Gastrocnemius medialis (tissue), 4 donors: ENCODE measurements around the gene RAD51B. TPM values are rescaled to one million over a fixed set of nuclear protein-coding genes. Genes with fewer than 3 reads are reported as not detected.

Experiments used
- ATAC-seq, 2 donors: fragments of 150-250 bp; one replicate each; pipeline ENCODE4 v1.9.1; 2016
- DNase-seq, 2 donors: peaks; one replicate each; pipeline ENCODE4 v3.0.0-alpha.2; 2019
- H3K27ac ChIP-seq, 4 donors: fragments of 200-600 bp; sonication (generic); 1 replicate in 1 of 4; 2 replicates in 3 of 4; pipeline ENCODE4 v1.5.1; 2016 to 2018; ENCODE audit warnings: mild to moderate bottlenecking in 2 of 4, moderate library complexity in 1 of 4
- H3K27me3 ChIP-seq, 3 donors: fragments of 200-600 bp; sonication (generic) in 2 of 3; 1 replicate in 1 of 3; 2 replicates in 2 of 3; pipeline versions ENCODE4 v1.5.1 to v1.6.0; 2016 to 2019; ENCODE audit warnings: mild to moderate bottlenecking in 1 of 3, moderate library complexity in 1 of 3
- H3K36me3 ChIP-seq, 2 donors: fragments of 200-600 bp; sonication (generic) in 1 of 2; one replicate each; pipeline ENCODE4 v1.5.1; 2017 to 2018
- H3K4me1 ChIP-seq, 2 donors: fragments of 200-600 bp; sonication (generic) in 1 of 2; one replicate each; pipeline ENCODE4 v1.5.1; 2016 to 2017; ENCODE audit warnings: mild to moderate bottlenecking in 2 of 2
- H3K4me3 ChIP-seq, 4 donors: fragments of 200-600 bp; sonication (generic) in 3 of 4; 1 replicate in 1 of 4; 2 replicates in 3 of 4; pipeline ENCODE4 v1.5.1; 2016 to 2019; ENCODE audit warnings: mild to moderate bottlenecking in 2 of 4
- H3K9me3 ChIP-seq, 3 donors: fragments of 200-600 bp; sonication (generic) in 2 of 3; 1 replicate in 1 of 3; 2 replicates in 2 of 3; pipeline ENCODE4 v1.5.1; 2016 to 2019
- POLR2A ChIP-seq, 2 donors: fragments of 450-650 bp; IDR thresholded peaks; one replicate each; pipeline ENCODE4 v1.6.1; 2017; ENCODE audit warnings: antibody characterized with exemption in 2 of 2, mild to moderate bottlenecking in 2 of 2, moderate library complexity in 2 of 2
- in situ Hi-C, 4 donors: fragments of 200-750 bp; cut with MboI; loops; one replicate each; pipeline versions ENCODE4 v1.15.0 to v1.8.0; 2017; ENCODE audit warnings: low sequenced_read_pairs in 4 of 4
- intact Hi-C: fragments of 100-400 bp; cut with DNase I; formaldehyde crosslinking; loops from one replicate; pipeline ENCODE4 v1.15.1; 2023; ENCODE audit warnings: low total_unique reads
- total RNA-seq, 4 donors: library from RNA; depleted of rRNA; stranded (reverse); fragments of >200 nt; gene quantifications; one replicate each; pipeline versions ENCODE4 v1.1.0 to v1.2.3, GENCODE V29; 2016
- TF ChIP-seq, protein P1 (sequence below), 5 experiments: fragments of 450-650 bp in 3 of 5; fragments of 200-600 bp in 2 of 5; sonication (generic) in 2 of 5; IDR thresholded peaks in 4 of 5; conservative IDR thresholded peaks in 1 of 5; 1 replicate in 4 of 5; 2 replicates in 1 of 5; pipeline ENCODE4 v1.5.1; 2016 to 2019; ENCODE audit warnings: antibody characterized with exemption in 5 of 5, mild to moderate bottlenecking in 3 of 5, moderate library complexity in 3 of 5

RAD51B gene
- total RNA-seq, 4 donors from 2014 or later, result 1.6 to 3.3 (median 2.4) TPM

DNA sequence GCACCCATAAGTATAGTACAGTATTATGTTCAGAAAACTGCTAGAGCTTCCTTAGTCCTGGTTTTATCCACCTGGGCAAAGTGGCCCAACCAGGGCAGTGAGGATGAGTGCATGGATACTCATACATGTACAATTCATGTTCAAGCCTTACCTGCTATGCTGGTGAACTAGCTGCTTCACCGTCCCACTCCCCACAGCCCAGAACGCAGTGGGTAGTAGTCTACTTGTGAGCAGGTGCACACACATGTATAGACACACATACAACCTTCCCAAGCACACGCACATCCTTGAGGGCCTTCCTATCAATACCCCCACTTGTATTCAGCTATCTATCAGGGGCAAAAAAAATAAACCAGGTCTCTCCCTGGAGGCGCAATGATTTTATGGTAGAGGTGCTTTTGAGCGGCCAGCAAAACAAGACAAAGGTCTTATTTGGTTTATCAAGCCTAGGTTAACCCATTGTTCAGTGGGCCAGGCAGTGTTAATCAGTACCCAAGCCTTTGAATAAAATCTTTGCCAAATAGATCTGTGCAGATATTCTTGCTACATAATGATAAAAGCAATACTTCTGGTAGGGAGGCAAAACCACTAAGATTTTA lies 903.5 kb downstream of the RAD51B start:
- H3K27me3 ChIP-seq, result no peaks in the 10 kb centered on the region
- DNase-seq (no peak), ATAC-seq (no peak)
- no peaks in the 10 kb centered on the region for H3K36me3 ChIP-seq
- no peak for TF ChIP-seq POLR2A (IDR thresholded peaks at IDR 0.05)
- TF ChIP-seq, protein P1, sequence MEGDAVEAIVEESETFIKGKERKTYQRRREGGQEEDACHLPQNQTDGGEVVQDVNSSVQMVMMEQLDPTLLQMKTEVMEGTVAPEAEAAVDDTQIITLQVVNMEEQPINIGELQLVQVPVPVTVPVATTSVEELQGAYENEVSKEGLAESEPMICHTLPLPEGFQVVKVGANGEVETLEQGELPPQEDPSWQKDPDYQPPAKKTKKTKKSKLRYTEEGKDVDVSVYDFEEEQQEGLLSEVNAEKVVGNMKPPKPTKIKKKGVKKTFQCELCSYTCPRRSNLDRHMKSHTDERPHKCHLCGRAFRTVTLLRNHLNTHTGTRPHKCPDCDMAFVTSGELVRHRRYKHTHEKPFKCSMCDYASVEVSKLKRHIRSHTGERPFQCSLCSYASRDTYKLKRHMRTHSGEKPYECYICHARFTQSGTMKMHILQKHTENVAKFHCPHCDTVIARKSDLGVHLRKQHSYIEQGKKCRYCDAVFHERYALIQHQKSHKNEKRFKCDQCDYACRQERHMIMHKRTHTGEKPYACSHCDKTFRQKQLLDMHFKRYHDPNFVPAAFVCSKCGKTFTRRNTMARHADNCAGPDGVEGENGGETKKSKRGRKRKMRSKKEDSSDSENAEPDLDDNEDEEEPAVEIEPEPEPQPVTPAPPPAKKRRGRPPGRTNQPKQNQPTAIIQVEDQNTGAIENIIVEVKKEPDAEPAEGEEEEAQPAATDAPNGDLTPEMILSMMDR (IDR thresholded peaks at IDR 0.05 in 4 of 5, conservative IDR thresholded peaks at IDR 0.05 in 1 of 5), result no peak
- no peak overlapping the region for H3K27ac ChIP-seq
- intact Hi-C loops (no loop called here), in situ Hi-C loops (no loop called here)
- peaks cover 5 to 14% of the 10 kb centered on the region in 2 donors for H3K4me1 ChIP-seq
- no peak overlapping the region for H3K4me3 ChIP-seq
- no peaks in the 10 kb centered on the region for H3K9me3 ChIP-seq

DNA sequence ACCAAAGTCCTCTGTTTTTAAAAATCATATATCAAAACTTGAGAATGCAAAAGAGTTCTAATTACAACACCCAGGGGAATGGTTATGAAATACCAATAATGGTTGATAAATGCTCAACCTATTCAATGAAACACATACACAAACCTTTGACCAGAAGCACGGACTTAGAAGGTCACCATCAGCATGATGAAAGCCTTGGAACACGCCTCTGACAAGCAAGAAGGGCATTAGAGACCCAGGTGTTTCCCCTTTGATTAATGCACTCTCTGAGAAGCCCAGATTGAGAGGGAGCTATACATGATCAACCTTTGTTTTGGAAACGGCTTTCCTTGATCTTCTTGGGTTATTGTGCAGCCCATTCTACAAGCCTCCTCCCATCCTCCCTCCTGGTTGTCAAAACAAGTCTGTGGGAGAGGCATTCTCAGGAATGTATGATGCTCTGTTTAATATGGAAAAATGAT lies 904.3 kb downstream of the RAD51B start:
- no peaks in the 10 kb centered on the region for H3K27me3 ChIP-seq
- H3K27ac ChIP-seq, result no peak overlapping the region
- DNase-seq (no peak), ATAC-seq (no peak)
- H3K36me3 ChIP-seq, result no peaks in the 10 kb centered on the region
- TF ChIP-seq, protein P1 (IDR thresholded peaks at IDR 0.05 in 4 of 5, conservative IDR thresholded peaks at IDR 0.05 in 1 of 5), result no peak
- TF ChIP-seq POLR2A (IDR thresholded peaks at IDR 0.05), result no peak
- H3K9me3 ChIP-seq, result no peaks in the 10 kb centered on the region
- H3K4me3 ChIP-seq, result no peak overlapping the region
- H3K4me1 ChIP-seq, result peaks cover 5 to 19% of the 10 kb centered on the region in 2 donors
- in situ Hi-C loops, result no loop called here
- intact Hi-C loops, result no loop called here

DNA sequence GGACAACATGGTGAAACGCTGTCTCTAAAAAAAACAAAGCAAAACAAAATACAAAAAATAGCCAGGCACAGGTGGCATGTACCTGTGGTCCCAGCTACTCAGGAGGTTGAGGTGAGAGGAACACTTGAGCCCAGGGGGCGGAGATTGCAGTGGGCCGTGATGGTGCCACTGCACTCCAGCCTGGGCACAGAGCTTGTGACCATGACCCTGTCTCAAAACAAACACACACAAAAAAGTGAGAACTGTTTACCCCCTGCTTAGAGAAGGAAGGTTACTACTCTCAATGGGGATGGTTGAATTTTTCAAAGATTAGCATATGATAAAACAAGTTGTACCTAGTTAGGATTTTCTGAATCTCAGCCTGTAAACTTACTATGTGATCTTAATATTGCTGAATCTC lies 905.3 kb downstream of the RAD51B start:
- no peaks in the 10 kb centered on the region for H3K9me3 ChIP-seq
- in situ Hi-C loops (no loop called here), intact Hi-C loops (no loop called here)
- peaks cover 5 to 21% of the 10 kb centered on the region in 2 donors for H3K4me1 ChIP-seq
- H3K36me3 ChIP-seq, result no peaks in the 10 kb centered on the region
- TF ChIP-seq, protein P1 (IDR thresholded peaks at IDR 0.05 in 4 of 5, conservative IDR thresholded peaks at IDR 0.05 in 1 of 5), result no peak
- no peak for TF ChIP-seq POLR2A (IDR thresholded peaks at IDR 0.05)
- ATAC-seq (no peak), DNase-seq (no peak)
- H3K4me3 ChIP-seq, result no peak overlapping the region
- H3K27me3 ChIP-seq, result no peaks in the 10 kb centered on the region
- H3K27ac ChIP-seq, result no peak overlapping the region

DNA sequence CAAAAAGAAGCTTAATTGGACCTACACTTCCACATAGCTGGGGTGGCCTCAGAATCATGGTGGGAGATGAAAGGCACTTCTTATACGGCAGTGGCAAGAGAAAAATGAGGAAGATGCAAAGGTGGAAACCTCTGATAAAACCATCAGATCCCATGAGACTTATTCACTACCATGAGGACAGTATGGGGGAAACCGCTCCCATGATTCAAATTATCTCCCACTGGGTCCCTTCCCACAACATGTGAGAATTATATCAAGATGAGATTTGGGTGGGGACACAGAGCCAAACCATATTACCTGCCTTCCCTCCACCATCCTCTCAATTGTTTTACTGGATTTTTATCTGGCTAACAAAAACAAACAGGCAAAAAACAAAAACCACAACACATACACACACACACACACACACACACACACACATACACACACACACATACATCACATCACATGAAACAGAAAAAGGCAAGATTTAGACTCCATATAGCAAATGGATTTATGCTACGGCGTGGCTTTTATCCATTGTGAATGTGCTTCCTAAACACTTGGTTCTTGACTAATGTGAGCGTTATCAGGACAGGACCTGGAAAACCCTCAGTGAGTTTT lies 906.6 kb downstream of the RAD51B start:
- peaks cover 5 to 26% of the 10 kb centered on the region in 2 donors for H3K4me1 ChIP-seq
- H3K27me3 ChIP-seq, result no peaks in the 10 kb centered on the region
- H3K9me3 ChIP-seq, result no peaks in the 10 kb centered on the region
- ATAC-seq (no peak), DNase-seq (no peak)
- in situ Hi-C loops, result no loop called here
- H3K36me3 ChIP-seq, result no peaks in the 10 kb centered on the region
- no peak overlapping the region for H3K4me3 ChIP-seq
- no peak for TF ChIP-seq POLR2A (IDR thresholded peaks at IDR 0.05)
- TF ChIP-seq, protein P1 (IDR thresholded peaks at IDR 0.05 in 4 of 5, conservative IDR thresholded peaks at IDR 0.05 in 1 of 5), result no peak
- intact Hi-C loops, result no loop called here
- no peak overlapping the region for H3K27ac ChIP-seq
